Head of caudate nucleus (tissue), 42 donors: ENCODE measurements around the gene GNAS-AS1.
A peak's percentile ranks its signal among the peaks of the same experiment; 100 is the strongest.

Experiments used
- DNase-seq, 42 donors: peaks; one replicate each; pipeline versions ENCODE4 v3.0.0 to v3.0.0-alpha.2; 2020 to 2021; ENCODE audit warnings: mixed read lengths in 7 of 42
- intact Hi-C: fragments of 100-400 bp; cut with DNase I; formaldehyde crosslinking; loops from one replicate; pipeline ENCODE4 v1.15.0; 2022

The GNAS-AS1 gene

GRCh38 chr20:58850693-58851174 lies at the start of gene GNAS-AS1:
Gene GNAS-AS1 (minus strand): TSS chr20:58850902.
- intact Hi-C loops, result no loop called here
- peak; percentile 42 to 90 (median 75) for DNase-seq

- no peak for DNase-seq
These were observed 49.7 kb upstream of the GNAS-AS1 start for GRCh38 chr20:58900397-58900796.

DNA sequence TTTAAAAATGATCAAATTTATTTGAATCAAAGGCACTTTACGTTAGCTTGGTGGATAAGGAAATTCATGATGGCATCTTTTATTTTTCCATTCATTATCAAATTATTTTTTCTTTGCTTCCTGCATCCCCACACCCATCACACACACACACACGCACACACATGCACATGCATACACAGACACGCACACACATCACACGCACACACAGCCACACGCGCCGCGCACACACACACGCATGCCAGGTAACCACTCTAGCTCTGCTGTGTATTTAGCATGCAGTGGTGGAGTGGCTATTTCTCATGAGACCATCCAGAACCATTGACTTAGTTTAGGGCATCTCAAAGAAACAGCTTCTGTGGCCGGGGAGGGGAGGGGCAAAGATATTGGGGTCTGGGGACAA lies 48.8 kb upstream of the GNAS-AS1 start:
- intact Hi-C loops, result no loop called here
- DNase-seq, result no peak

More at GRCh38 chr20:58900397-58900796, 49.7 kb upstream of the GNAS-AS1 start:
- intact Hi-C loops, result no loop called here

DNA sequence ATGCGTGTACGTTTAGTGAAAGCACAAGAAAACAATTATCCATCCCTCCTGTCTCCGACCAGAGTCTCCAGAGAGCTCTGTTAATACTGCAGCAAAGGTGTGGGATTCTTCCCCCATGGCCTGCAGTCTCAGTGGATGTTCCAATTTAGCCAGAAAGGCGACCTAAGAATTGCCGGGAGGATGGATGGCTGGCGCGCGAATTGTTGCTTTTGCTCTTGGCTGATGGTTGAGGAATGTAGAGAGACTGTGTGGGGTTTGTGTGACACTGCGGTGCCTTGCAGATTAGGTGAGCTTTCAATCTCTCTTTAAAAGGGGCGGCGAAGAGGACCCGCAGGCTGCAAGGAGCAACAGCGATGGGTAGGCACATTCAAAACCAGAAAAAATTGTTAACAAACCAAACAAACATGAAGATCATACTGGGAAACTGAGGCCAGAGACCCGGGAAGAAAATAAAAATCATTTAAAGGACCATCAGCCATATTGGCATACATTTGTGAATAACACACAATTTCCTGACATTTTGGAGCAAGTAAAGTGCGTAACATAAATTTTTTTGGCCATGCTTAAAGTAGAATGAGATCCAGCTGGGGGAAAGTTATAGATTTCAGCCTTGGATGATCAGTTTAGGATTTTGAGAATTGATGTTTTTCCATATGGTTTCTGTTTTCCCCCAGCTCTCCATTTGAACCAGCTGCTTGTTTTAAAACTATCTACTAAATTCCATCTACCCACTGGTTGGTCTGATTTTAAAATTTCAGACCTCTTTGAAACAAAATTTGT lies 48.1 kb upstream of the GNAS-AS1 start:
- intact Hi-C loops, result no loop called here
- no peak for DNase-seq

- no peak for DNase-seq
- intact Hi-C loops, result no loop called here
These were observed 46.8 kb upstream of the GNAS-AS1 start for GRCh38 chr20:58897488-58897887.

- DNase-seq, result no peak
- intact Hi-C loops, result no loop called here
These were observed 46.1 kb upstream of the GNAS-AS1 start for GRCh38 chr20:58896820-58897219.

GRCh38 chr20:58895448-58896180 lies 44.9 kb upstream of the GNAS-AS1 start:
- intact Hi-C loops, result no loop called here
- peak in 4 of 42 donors; percentile 29 to 47 (median 40) for DNase-seq

GRCh38 chr20:58894652-58895447 lies 44.1 kb upstream of the GNAS-AS1 start:
- DNase-seq, result no peak
- intact Hi-C loops, result loop anchor here (5.0 kb wide), 1 partner anchor 147 kb away; the partner anchor contains the start of gene PRELID3B

DNA sequence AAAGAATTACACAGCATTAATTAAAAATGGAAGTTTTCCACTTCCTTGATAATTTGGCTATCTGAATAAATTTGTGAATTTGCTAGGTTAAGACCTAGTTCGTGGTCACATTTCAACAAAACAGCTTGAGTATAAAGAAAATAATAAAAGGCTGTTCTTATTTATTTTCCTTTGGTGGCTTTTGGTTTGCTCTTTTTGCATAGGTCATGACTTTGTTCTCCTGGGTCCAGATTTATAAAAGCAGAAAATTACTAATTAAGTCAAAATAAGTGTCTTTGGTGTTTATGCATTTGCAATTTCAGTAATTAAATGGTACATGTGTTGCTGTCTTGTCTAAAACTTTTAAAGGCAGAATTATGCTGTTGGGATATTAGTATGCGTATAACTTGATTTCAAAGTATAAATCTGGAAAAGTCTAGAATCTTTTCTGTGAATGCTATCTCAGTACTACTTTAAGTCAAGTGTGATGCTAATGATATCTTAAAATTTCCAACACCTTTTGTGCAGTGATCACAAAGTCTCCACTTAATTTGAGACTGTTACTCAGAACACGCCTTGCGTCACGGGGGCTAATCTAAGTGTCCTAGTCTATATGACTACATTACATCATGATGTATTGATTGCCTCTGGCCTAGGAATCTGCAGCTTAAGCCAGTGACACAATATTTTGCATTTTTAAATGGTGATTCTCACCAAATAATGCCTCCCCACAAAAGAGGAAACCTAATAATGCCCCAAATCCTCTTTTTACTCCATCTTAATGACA lies 42.8 kb upstream of the GNAS-AS1 start:
- DNase-seq, result no peak
- intact Hi-C loops, result loop anchor here (5.0 kb wide), 1 partner anchor 149 kb away; the partner anchor contains the start of gene PRELID3B

GRCh38 chr20:58892932-58893224 lies 42.2 kb upstream of the GNAS-AS1 start:
- DNase-seq, result no peak
- intact Hi-C loops, result loop anchor here (5.0 kb wide), 1 partner anchor 149 kb away; the partner anchor contains the start of gene PRELID3B

GRCh38 chr20:58892141-58892931 lies 41.6 kb upstream of the GNAS-AS1 start:
- intact Hi-C loops, result loop anchor here (5.0 kb wide), 1 partner anchor 150 kb away; the partner anchor contains the start of gene PRELID3B

DNA sequence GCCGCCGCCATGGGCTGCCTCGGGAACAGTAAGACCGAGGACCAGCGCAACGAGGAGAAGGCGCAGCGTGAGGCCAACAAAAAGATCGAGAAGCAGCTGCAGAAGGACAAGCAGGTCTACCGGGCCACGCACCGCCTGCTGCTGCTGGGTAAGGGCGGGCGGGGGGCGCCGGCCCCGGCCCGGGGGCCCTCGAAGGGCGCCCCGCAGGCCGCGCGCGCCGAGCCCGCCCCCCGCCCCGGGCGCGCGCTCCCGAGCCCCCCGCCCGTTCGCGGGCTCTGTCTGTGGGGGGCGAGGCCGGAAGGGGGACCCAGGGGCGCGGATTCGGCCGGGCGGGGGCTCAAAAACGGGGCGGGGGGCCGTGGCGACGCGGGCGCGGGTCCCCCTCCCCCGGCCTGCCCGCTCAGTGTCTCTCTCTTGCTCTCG lies 41.0 kb upstream of the GNAS-AS1 start:
- DNase-seq, result peak in 8 of 42 donors; percentile 8 to 51 (median 26)
- intact Hi-C loops, result loop anchor here (5.0 kb wide), 1 partner anchor 151 kb away; the partner anchor contains the start of gene PRELID3B

More at GRCh38 chr20:58892141-58892931, 41.6 kb upstream of the GNAS-AS1 start:
- peak in 38 of 42 donors; percentile 21 to 80 (median 57) for DNase-seq

GRCh38 chr20:58891086-58891717 lies 40.5 kb upstream of the GNAS-AS1 start:
- intact Hi-C loops, result loop anchor here (5.0 kb wide), 1 partner anchor 151 kb away; the partner anchor contains the start of gene PRELID3B

DNA sequence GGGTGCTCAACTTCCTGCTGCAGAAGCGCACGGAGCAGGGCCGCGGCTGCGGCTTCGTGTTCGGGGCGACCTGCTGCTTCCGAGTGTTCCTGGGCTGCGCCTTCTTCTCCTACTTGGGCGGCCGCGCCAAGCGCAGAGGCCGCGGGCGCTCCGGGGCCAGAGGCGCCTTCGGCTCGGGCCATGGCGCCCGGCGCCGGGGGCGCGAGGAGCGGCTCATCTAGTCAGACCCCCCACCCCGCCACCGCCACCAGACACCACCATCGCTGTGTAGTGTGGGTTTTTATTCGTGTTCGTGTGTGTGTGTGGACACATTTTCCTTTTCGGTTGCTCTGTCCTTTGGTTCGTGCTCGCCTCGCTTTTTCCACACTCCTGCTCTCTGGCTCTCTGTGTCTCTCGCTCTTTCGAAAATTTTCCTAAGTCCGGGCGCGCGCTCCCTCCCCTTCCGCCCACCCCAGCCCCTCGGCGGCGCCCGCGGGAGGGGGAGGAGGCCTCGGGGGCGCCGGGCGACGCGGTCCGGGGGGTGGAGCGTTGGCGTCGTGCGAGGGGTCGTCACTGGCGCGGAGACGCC lies 39.9 kb upstream of the GNAS-AS1 start:
- peak in 39 of 42 donors; percentile 33 to 81 (median 63) for DNase-seq
- intact Hi-C loops, result loop anchor here (5.0 kb wide), 1 partner anchor 152 kb away; the partner anchor contains the start of gene PRELID3B

More at GRCh38 chr20:58891086-58891717, 40.5 kb upstream of the GNAS-AS1 start:
- peak in 39 of 42 donors; percentile 32 to 84 (median 67) for DNase-seq

DNA sequence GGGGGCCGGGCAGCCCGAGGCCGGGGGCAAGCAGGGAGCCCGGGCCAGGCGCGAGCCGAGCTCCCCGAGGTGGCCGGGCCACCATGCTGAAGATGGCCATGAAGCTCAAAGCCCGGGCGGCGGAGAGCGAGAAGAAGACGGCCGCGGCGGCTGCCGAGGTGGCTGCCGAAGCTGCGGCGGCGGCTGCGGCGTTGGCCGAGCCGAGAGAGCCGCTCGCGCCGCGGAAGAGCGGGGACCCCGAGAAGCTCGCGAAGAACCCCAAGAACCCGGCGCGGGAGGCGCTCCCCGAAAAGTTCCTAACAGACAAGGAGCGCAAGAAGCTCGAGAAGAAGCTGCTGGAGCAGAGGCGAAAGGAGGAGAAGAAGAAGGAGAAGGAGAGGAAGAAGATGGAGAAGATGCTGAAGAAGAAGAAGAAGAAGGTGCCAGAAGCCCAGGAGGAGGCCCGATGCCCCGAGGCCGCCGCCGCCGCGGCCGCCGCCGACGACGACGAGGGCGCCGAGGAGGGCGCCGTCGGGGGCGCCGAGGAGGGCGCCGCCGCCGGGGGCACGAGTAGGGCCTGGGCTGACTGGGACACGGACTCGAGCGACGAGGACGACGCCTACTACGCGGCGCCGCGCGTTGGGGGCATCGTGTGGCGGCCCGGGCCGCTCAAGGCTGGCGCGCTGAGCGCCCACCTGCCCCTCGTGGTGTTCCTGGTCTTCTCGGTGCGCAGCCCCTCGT lies 39.3 kb upstream of the GNAS-AS1 start:
- DNase-seq, result no peak
- intact Hi-C loops, result loop anchor here (5.0 kb wide), 1 partner anchor 152 kb away; the partner anchor contains the start of gene PRELID3B

GRCh38 chr20:58889334-58889760 lies 38.6 kb upstream of the GNAS-AS1 start:
- intact Hi-C loops, result no loop called here
- no peak for DNase-seq
